ENCODE data around the gene CBY1. TPM values are rescaled to one million over a fixed set of nuclear protein-coding genes. Genes with fewer than 3 reads are reported as not detected.
A peak's percentile ranks its signal among the peaks of the same experiment; 100 is the strongest.
"Not testable (repeated sequence)": the region's sequence is repeated elsewhere in the genome, so short reads cannot be mapped to it uniquely, and the experiment has no call there.

The CBY1 gene
- total RNA-seq = 18.4 TPM

GRCh38 chr22:38656256-38657044 is at the start of gene CBY1, which contains the start of gene FAM227A:
CBY1 (plus strand) TSS chr22:38656638; CDS start chr22:38668055, 11,417 bp downstream.
FAM227A (minus strand) TSS chr22:38656392; CDS start chr22:38650168, 6,224 bp downstream.
- peak; percentile 88 for ATAC-seq

DNA sequence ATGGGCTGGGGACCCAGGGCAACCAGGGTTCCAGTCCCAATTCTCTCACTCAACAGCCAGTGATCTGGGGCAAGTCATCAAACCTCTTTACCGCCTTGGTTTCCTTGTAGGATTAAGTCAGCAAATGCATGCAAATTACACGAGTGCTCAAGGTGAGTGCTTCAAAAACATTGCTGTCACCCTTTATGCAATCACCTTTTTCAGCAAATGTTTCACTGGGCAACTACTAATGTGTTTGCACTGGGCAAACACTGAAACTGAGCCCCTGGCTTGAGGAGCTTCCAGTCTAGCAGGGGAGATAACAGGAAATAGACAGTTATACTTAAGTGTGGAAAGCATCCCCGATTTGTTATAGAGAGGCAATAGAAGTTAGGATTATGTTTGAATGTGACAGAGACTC is 48.8 kb upstream of the CBY1 start:
- no peak for ATAC-seq

DNA sequence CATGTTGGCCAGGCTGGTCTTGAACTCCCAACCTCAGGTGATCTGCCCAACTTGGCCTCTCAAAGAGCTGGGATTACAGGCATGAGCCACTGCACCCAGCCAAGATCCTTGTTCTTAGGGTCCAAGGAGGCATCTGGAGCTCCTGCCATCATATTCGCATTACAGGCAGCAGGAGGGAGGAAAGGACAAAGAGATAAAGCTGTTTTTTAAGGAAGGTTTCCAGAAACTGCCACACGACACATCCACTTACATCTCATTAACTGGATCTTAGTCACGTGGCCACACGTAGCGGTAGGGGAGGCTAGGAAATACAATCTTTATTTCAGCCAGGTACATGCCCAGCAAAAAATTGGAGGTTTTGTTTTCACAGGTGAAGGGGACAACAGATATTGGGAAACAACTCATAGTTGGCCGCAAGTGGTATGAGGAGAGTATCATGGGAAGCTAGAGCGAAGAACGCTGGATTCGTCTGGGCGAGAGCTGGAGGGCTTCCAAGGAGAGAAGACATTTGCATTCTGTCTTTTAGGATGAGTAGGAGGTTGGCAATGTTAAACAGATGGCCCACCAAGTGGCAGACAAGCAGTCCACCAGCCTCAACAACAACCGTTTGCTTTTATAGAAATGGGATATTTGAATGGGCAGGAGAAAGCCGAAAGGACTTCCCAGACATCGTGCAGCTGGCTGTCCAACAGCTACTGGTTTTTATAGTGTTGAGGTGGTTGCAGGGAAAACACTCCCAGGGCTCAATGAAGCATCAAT is 47.3 kb upstream of the CBY1 start:
- ATAC-seq = no peak

GRCh38 chr22:38610234-38610633 is 46.2 kb upstream of the CBY1 start:
- no peak for ATAC-seq

GRCh38 chr22:38611559-38611958 is 44.9 kb upstream of the CBY1 start:
- no peak for ATAC-seq

- peak; percentile 42 for ATAC-seq
These were observed 44.0 kb upstream of the CBY1 start for GRCh38 chr22:38612217-38613006.

DNA sequence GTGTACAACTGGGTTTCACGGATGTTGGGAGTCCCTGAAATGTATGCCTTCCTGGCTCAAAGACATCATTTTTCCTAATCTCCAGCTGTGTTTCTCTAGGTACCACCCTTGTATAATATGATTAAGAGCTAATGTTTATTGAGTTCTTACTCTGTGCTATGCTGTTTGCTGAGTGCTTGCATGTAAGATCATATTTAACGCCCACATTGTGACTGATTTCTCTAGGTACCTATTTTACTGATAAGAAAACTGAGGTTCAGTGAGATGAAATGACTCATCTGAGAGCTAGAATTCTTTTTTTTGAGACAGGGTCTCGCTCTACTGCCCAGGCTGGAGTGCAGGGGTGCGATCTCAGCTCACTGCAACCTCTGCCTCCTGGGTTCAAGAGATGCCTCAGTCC is 42.9 kb upstream of the CBY1 start:
- ATAC-seq = no peak

GRCh38 chr22:38614332-38615063 is 41.9 kb upstream of the CBY1 start:
- peak; percentile 42 for ATAC-seq

DNA sequence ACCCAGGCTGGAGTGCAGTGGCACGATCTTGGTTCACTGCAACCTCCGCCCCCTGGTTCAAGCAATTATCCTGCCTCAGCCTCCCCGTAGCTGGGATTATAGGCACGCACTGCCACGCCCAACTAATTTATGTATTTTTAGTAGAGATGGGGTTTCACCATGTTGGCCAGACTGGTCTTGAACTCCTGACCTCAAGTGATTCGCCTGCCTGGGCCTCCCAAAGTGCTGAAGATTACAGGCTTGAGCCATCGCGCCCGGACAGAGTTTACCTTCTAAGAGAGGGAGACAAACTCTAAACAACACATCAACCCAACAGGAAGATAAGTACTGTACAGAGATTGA is 41.4 kb upstream of the CBY1 start:
- not testable (repeated sequence) for ATAC-seq

- ATAC-seq = no peak
These were observed 38.2 kb upstream of the CBY1 start for GRCh38 chr22:38618258-38618657.

GRCh38 chr22:38618682-38619081 is 37.8 kb upstream of the CBY1 start:
- ATAC-seq = no peak

- ATAC-seq = no peak
These were observed 33.1 kb upstream of the CBY1 start for GRCh38 chr22:38623351-38623750.

GRCh38 chr22:38628444-38628843 is 28.0 kb upstream of the CBY1 start:
- peak; percentile 36 for ATAC-seq

GRCh38 chr22:38629108-38629507 is 27.3 kb upstream of the CBY1 start:
- no peak for ATAC-seq

GRCh38 chr22:38631724-38632123 is 24.7 kb upstream of the CBY1 start:
- ATAC-seq = no peak

GRCh38 chr22:38632528-38632927 is 23.9 kb upstream of the CBY1 start:
- no peak for ATAC-seq

DNA sequence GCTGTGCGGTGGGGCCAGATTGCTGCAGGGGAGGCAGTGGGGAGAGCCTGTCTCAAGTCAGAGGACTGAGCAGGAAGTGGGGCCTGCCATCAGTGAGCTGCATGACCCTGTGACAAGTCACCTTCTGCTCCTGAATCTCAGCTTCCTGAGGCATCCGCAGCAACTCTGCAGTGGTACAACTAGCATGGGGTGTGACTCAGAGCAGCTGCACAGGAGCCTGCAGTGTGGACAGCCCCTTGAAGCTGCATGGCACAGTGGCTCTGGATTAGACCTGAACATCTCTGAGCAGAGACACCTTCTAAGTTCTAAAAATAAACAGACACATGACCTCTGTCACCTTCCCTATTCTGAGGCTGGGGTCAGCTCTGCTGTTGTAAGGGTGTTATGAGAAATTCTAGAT is 18.2 kb upstream of the CBY1 start:
- ATAC-seq = no peak

DNA sequence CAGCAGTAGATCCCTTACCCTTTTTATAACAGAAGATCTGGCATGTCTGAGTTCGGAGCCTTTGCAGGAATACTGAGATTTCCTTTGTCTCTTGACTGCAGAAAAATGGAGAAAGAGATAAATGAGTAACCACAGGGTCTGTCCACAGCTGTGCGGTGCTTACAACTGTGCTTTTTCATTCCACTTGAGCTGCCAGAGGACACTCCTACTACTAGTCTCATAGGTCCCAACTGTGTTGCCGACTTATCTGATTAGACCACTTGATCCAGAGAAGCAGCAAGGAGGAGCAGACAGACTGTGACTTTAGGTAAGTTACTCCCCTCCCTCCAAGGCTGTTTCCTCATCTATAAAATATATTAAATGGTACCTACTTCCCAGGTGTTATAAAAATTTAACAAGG is 17.7 kb upstream of the CBY1 start:
- no peak for ATAC-seq

- ATAC-seq = no peak
These were observed 14.9 kb upstream of the CBY1 start for GRCh38 chr22:38641476-38642040.

- peak; percentile 97 for ATAC-seq
These were observed 12.2 kb upstream of the CBY1 start for GRCh38 chr22:38644245-38644644.

- peak; percentile 74 for ATAC-seq
These were observed 11.0 kb upstream of the CBY1 start for GRCh38 chr22:38645430-38645829.
